ENCODE results near the gene ULK1.

The ULK1 gene

GRCh38 chr12:131892711-131893604, 1.5 kb upstream of the ULK1 start:
- no peak for DNase-seq

GRCh38 chr12:131893605-131894312, 663 bp upstream of the ULK1 start:
- no peak for DNase-seq

- DNase-seq = no peak
Observed at GRCh38 chr12:131894981-131895639, 688 bp downstream of the ULK1 start.

- DNase-seq = no peak
Observed at GRCh38 chr12:131895640-131896079, 1.2 kb downstream of the ULK1 start.

- DNase-seq = peak; percentile 56 to 69
Observed at GRCh38 chr12:131896080-131896810, 1.8 kb downstream of the ULK1 start.

- DNase-seq = no peak
Observed at GRCh38 chr12:131896811-131897270, 2.4 kb downstream of the ULK1 start.

GRCh38 chr12:131897276-131897675, 2.9 kb downstream of the ULK1 start:
- no peak for DNase-seq

- no peak for DNase-seq
Observed at GRCh38 chr12:131897875-131898274, 3.5 kb downstream of the ULK1 start.

GRCh38 chr12:131900397-131900796, 6.0 kb downstream of the ULK1 start:
- no peak for DNase-seq

GRCh38 chr12:131901431-131902331, 7.3 kb downstream of the ULK1 start:
- no peak for DNase-seq

- DNase-seq = no peak
Observed at GRCh38 chr12:131902332-131903241, 8.2 kb downstream of the ULK1 start.

- no peak for DNase-seq
Observed at GRCh38 chr12:131903270-131904255, 9.1 kb downstream of the ULK1 start.

GRCh38 chr12:131904346-131904745, 9.9 kb downstream of the ULK1 start:
- DNase-seq = no peak

GRCh38 chr12:131905081-131905629, 10.7 kb downstream of the ULK1 start:
- no peak for DNase-seq

- DNase-seq = no peak
Observed at GRCh38 chr12:131905630-131906091, 11.2 kb downstream of the ULK1 start.

GRCh38 chr12:131907379-131908091, 13.1 kb downstream of the ULK1 start:
- no peak for DNase-seq

- DNase-seq = no peak
Observed at GRCh38 chr12:131908092-131909080, 14.0 kb downstream of the ULK1 start.
